ENCODE data around the gene LLGL1. TPM values are rescaled to one million over a fixed set of nuclear protein-coding genes. Genes with fewer than 3 reads are reported as not detected.

Gene LLGL1
- polyA plus RNA-seq, 1 donor from 2014 or later = 52.2 TPM

- H3K27me3 ChIP-seq (ENCODE audit: insufficient read depth, low read depth, low read length) = no peaks in the 10 kb centered on the region
- no peak overlapping the region for H3K4me3 ChIP-seq (ENCODE audit: low read length)
- H3K9ac ChIP-seq (ENCODE audit: low read length) = no peak overlapping the region
- no peak overlapping the region for H3K27ac ChIP-seq (ENCODE audit: low read length)
- peaks cover 10% of the 10 kb centered on the region for H3K79me2 ChIP-seq (replicated peaks; ENCODE audit: insufficient read depth, low read length)
- no peak for TF ChIP-seq EZH2 (IDR thresholded peaks at IDR 0.05; ENCODE audit: borderline replicate concordance, insufficient read depth, low read length, poor library complexity, severe bottlenecking)
- no peak for TF ChIP-seq REST (IDR thresholded peaks at IDR 0.05; ENCODE audit: borderline replicate concordance)
- TF ChIP-seq MXI1 (conservative IDR thresholded peaks at IDR 0.05; ENCODE audit: poor library complexity, severe bottlenecking) = no peak
- no peak for TF ChIP-seq RAD21 (conservative IDR thresholded peaks at IDR 0.05)
- TF ChIP-seq CTCF (IDR thresholded peaks at IDR 0.05; ENCODE audit: poor library complexity, severe bottlenecking) = no peak
- no peak for TF ChIP-seq POLR2AphosphoS5 (IDR thresholded peaks at IDR 0.05)
- no peak for TF ChIP-seq EP300 (conservative IDR thresholded peaks at IDR 0.05; ENCODE audit: poor library complexity, severe bottlenecking)
- TF ChIP-seq SMC3 (conservative IDR thresholded peaks at IDR 0.05; ENCODE audit: poor library complexity) = no peak
- no peak for TF ChIP-seq TAF1 (IDR thresholded peaks at IDR 0.05; ENCODE audit: low read depth)
- H3K4me2 ChIP-seq (ENCODE audit: low read length) = no peak overlapping the region
- no peak overlapping the region for H2AFZ ChIP-seq (ENCODE audit: low read depth, low read length)
- no peaks in the 10 kb centered on the region for H3F3A ChIP-seq (ENCODE audit: insufficient read depth, low read length, poor library complexity, severe bottlenecking)
- no peaks in the 10 kb centered on the region for H3K36me3 ChIP-seq (ENCODE audit: insufficient read depth, low read length)
- no peaks in the 10 kb centered on the region for H3K9me2 ChIP-seq (ENCODE audit: insufficient read depth, low read length)
- H3K9me3 ChIP-seq (ENCODE audit: low read length) = no peaks in the 10 kb centered on the region
- no peaks in the 10 kb centered on the region for H4K20me1 ChIP-seq (ENCODE audit: insufficient read depth)
Measured at GRCh38 chr17:18234853-18235380, 9.5 kb downstream of the LLGL1 start.

GRCh38 chr17:18235743-18236256 is 10.4 kb downstream of the LLGL1 start:
- no peak overlapping the region for H3K4me2 ChIP-seq (ENCODE audit: low read length)
- H2AFZ ChIP-seq (ENCODE audit: low read depth, low read length) = no peak overlapping the region

More at GRCh38 chr17:18235743-18236256, 10.4 kb downstream of the LLGL1 start:
- Histone ChIP-seq H3F3A (ENCODE audit: insufficient read depth, low read length, poor library complexity, severe bottlenecking) (no peaks in the 10 kb centered on the region), H4K20me1 (ENCODE audit: insufficient read depth) (no peaks in the 10 kb centered on the region), H3K9ac (ENCODE audit: low read length) (no peak overlapping the region), H3K4me3 (ENCODE audit: low read length) (no peak overlapping the region), H3K9me2 (ENCODE audit: insufficient read depth, low read length) (no peaks in the 10 kb centered on the region), H3K9me3 (ENCODE audit: low read length) (no peaks in the 10 kb centered on the region), H3K36me3 (ENCODE audit: insufficient read depth, low read length) (no peaks in the 10 kb centered on the region), H3K27ac (ENCODE audit: low read length) (no peak overlapping the region), H3K27me3 (ENCODE audit: insufficient read depth, low read depth, low read length) (no peaks in the 10 kb centered on the region), H3K79me2 (replicated peaks; ENCODE audit: insufficient read depth, low read length) (peaks cover 5% of the 10 kb centered on the region)
- no peak for TF ChIP-seq EZH2 (IDR thresholded peaks at IDR 0.05; ENCODE audit: borderline replicate concordance, insufficient read depth, low read length, poor library complexity, severe bottlenecking)
- TF ChIP-seq CTCF (IDR thresholded peaks at IDR 0.05; ENCODE audit: poor library complexity, severe bottlenecking) = no peak
- no peak for TF ChIP-seq POLR2AphosphoS5 (IDR thresholded peaks at IDR 0.05)
- no peak for TF ChIP-seq SMC3 (conservative IDR thresholded peaks at IDR 0.05; ENCODE audit: poor library complexity)
- TF ChIP-seq RAD21 (conservative IDR thresholded peaks at IDR 0.05) = no peak
- no peak for TF ChIP-seq EP300 (conservative IDR thresholded peaks at IDR 0.05; ENCODE audit: poor library complexity, severe bottlenecking)
- no peak for TF ChIP-seq TAF1 (IDR thresholded peaks at IDR 0.05; ENCODE audit: low read depth)

Data from neural cell (in vitro differentiated cells).